Measurements from ENCODE around the gene PRPF19.
A peak's percentile ranks its signal among the peaks of the same experiment; 100 is the strongest.
"Not testable (repeated sequence)": the region's sequence is repeated elsewhere in the genome, so short reads cannot be mapped to it uniquely, and the experiment has no call there.

PRPF19 gene

GRCh38 chr11:60922906-60923305 is 16.5 kb upstream of the PRPF19 start:
- DNase-seq: no peak

- no peak for DNase-seq
Observed at GRCh38 chr11:60921777-60922335, 15.5 kb upstream of the PRPF19 start.

GRCh38 chr11:60921259-60921658 is 14.9 kb upstream of the PRPF19 start:
- DNase-seq: no peak

GRCh38 chr11:60919956-60920355 is 13.6 kb upstream of the PRPF19 start:
- DNase-seq: no peak

GRCh38 chr11:60919320-60919719 is 12.9 kb upstream of the PRPF19 start:
- no peak for DNase-seq

- DNase-seq: no peak
Observed at GRCh38 chr11:60918939-60919265, 12.5 kb upstream of the PRPF19 start.

GRCh38 chr11:60918251-60918938 is 12.0 kb upstream of the PRPF19 start:
- no peak for DNase-seq

GRCh38 chr11:60917267-60917666 is 10.9 kb upstream of the PRPF19 start:
- no peak for DNase-seq

- no peak for DNase-seq
Observed at GRCh38 chr11:60916669-60917206, 10.4 kb upstream of the PRPF19 start.

GRCh38 chr11:60915248-60915914 is 9.0 kb upstream of the PRPF19 start:
- DNase-seq: peak in 2 of 3 experiments; percentile 27 to 49

- DNase-seq: peak in 2 of 3 experiments; percentile 80 to 81
Observed at GRCh38 chr11:60914633-60915247, 8.4 kb upstream of the PRPF19 start.

- peak; percentile 91 to 100 (median 99) for DNase-seq
Observed at GRCh38 chr11:60913793-60914632, 7.6 kb upstream of the PRPF19 start, which contains the start of gene TMEM109. Gene TMEM109 (plus strand): TSS chr11:60914158. CDS start chr11:60919694, 5,536 bp downstream.

- DNase-seq: peak in 2 of 3 experiments; percentile 78 to 86
Observed at GRCh38 chr11:60912851-60913528, 6.6 kb upstream of the PRPF19 start.

GRCh38 chr11:60912223-60912850 is 6.0 kb upstream of the PRPF19 start:
- DNase-seq: peak in 2 of 3 experiments; percentile 43 to 90

- no peak for DNase-seq
Observed at GRCh38 chr11:60910711-60911380, 4.5 kb upstream of the PRPF19 start.

- no peak for DNase-seq
Observed at GRCh38 chr11:60910281-60910687, 3.9 kb upstream of the PRPF19 start.

- not testable (repeated sequence) for DNase-seq
Observed at GRCh38 chr11:60909680-60910280, 3.4 kb upstream of the PRPF19 start.

GRCh38 chr11:60908803-60909202 is 2.4 kb upstream of the PRPF19 start:
- DNase-seq: no peak

- DNase-seq: peak in 2 of 3 experiments; percentile 66 to 74
Observed at GRCh38 chr11:60905551-60906113, 753 bp downstream of the PRPF19 start.

- DNase-seq: peak in 2 of 3 experiments; percentile 63 to 82
Observed at GRCh38 chr11:60905047-60905446, 1.3 kb downstream of the PRPF19 start.

All from NCI-H1417 (cell line).